Measurements from ENCODE around the gene EDN2.
A peak's percentile ranks its signal among the peaks of the same experiment; 100 is the strongest.

The EDN2 gene

DNA sequence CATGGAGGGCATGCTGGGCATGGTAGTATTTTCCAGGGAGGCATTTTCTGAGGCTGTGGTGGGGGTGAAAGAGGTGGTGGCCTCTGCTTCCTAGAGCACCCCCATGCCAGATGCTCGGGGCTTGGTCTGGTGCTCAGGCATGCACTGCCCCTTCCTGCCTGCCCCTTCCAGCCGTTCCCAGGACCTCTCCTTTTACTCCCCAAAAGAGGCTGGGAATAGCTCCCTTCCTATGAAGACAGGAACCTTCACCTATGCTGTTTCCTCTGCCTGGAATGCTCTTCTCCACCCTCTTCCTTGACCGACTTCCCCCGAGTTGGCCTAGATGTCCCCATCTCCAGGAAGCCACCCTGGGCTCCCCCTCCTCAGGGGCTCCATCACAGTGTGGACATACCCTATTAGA lies 9.1 kb downstream of the EDN2 start:
- Histone ChIP-seq H4K91ac (ENCODE audit: low read depth, low read length) (peak overlapping the region; percentile 72), H3K27me3 (ENCODE audit: insufficient read depth, low read length) (no peaks in the 10 kb centered on the region), H3K9ac (ENCODE audit: low read length) (no peak overlapping the region), H2AK5ac (ENCODE audit: low read length) (peak overlapping the region; percentile 19), H3K4me1 (ENCODE audit: control insufficient read depth in 1 of 2, insufficient read depth in 2 of 2, low read length in 2 of 2) (peaks cover 21 to 27% of the 10 kb centered on the region in 2 experiments), H3K14ac (ENCODE audit: low read length) (peak overlapping the region; percentile 10), H4K8ac (ENCODE audit: low read depth, low read length) (no peak overlapping the region), H3K23ac (ENCODE audit: low read length) (no peak overlapping the region), H3K27ac (ENCODE audit: low read depth, low read length) (no peak overlapping the region), H3K36me3 (ENCODE audit: control insufficient read depth in 1 of 2, insufficient read depth in 2 of 2, low read length in 2 of 2) (no peaks in the 10 kb centered on the region), H3K4me3 (ENCODE audit: low read depth, low read length) (no peak overlapping the region), H3K4me2 (ENCODE audit: low read length) (no peak overlapping the region), H3K9me3 (ENCODE audit: insufficient read depth, low read depth, low read length) (no peaks in the 10 kb centered on the region), H3K79me1 (ENCODE audit: low read length) (peaks cover 27% of the 10 kb centered on the region), H2BK120ac (ENCODE audit: insufficient read depth, low read length, poor library complexity) (peak overlapping the region; percentile 28), H4K12ac (ENCODE audit: low read depth, low read length) (no peak overlapping the region), H2BK5ac (ENCODE audit: low read depth, low read length, poor library complexity) (peak overlapping the region; percentile 27), H2BK12ac (ENCODE audit: low read length) (peak overlapping the region; percentile 27), H2AFZ (ENCODE audit: insufficient read depth, low read length, poor library complexity) (no peak overlapping the region), H3K4ac (ENCODE audit: low read depth, low read length) (no peak overlapping the region), H3K79me2 (ENCODE audit: control insufficient read depth, insufficient read depth, low read length, poor library complexity) (no peaks in the 10 kb centered on the region), H3K18ac (ENCODE audit: low read length) (peak overlapping the region; percentile 9)
- no CpG with 5 or more reads among the region's 4 CpGs for WGBS (ENCODE audit: extremely low coverage, insufficient coverage, insufficient read length)
- DNase-seq, result no peak

DNA sequence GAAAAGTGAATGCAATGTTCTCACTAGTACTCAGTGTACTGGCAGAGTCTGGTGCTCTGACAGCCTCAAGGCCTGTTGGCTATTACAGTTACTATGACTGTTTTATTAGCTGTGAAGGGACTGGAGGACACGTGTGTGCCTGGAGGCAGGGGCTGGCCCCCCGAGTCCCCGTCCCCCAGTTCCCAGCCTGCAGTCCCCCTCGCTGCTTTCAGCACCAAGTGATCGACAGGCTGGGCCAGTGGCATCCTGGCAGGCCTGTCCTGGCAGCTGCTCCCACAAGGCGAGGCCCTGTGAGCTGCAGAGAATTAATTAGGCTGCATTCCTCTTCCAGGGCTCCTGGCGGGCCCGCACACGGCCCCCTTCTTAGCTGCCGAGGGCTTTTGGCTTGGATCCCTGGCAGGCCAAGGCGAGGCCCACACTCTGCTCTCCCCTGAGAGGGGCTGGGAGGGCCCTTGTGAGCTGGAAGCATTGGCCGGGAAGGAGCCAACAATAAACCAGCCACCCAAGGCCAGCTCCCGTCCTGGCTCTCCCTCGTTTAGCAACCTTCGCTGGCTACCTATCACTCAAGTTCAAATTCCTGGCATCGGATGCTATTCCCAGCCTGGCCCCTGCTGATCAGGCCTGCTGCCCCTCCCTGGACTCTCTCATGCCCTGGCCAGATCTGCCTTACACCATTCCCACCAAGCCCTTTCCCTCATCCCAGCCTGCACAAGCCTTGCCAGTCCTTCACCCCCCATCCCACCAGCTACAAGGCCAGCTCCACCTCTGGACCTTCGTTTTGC lies 9.8 kb downstream of the EDN2 start:
- H2AK5ac ChIP-seq (ENCODE audit: low read length), result peak overlapping the region; percentile 19
- H4K8ac ChIP-seq (ENCODE audit: low read depth, low read length), result peak overlapping the region; percentile 13
- no peak overlapping the region for H3K4me2 ChIP-seq (ENCODE audit: low read length)
- H3K79me1 ChIP-seq (ENCODE audit: low read length), result peaks cover 27% of the 10 kb centered on the region
- H2BK5ac ChIP-seq (ENCODE audit: low read depth, low read length, poor library complexity), result no peak overlapping the region
- no peak overlapping the region for H3K9ac ChIP-seq (ENCODE audit: low read length)
- peak overlapping the region; percentile 13 for H3K18ac ChIP-seq (ENCODE audit: low read length)
- peak overlapping the region; percentile 28 for H2BK120ac ChIP-seq (ENCODE audit: insufficient read depth, low read length, poor library complexity)
- H3K14ac ChIP-seq (ENCODE audit: low read length), result peak overlapping the region; percentile 10
- H3K36me3 ChIP-seq (ENCODE audit: control insufficient read depth in 1 of 2, insufficient read depth in 2 of 2, low read length in 2 of 2), result no peaks in the 10 kb centered on the region
- no peak overlapping the region for H3K27ac ChIP-seq (ENCODE audit: low read depth, low read length)
- H3K4me1 ChIP-seq (ENCODE audit: control insufficient read depth in 1 of 2, insufficient read depth in 2 of 2, low read length in 2 of 2), result peaks cover 21 to 27% of the 10 kb centered on the region in 2 experiments
- H3K79me2 ChIP-seq (ENCODE audit: control insufficient read depth, insufficient read depth, low read length, poor library complexity), result no peaks in the 10 kb centered on the region
- peak overlapping the region; percentile 72 for H4K91ac ChIP-seq (ENCODE audit: low read depth, low read length)
- H3K27me3 ChIP-seq (ENCODE audit: insufficient read depth, low read length), result no peaks in the 10 kb centered on the region
- no CpG with 5 or more reads among the region's 17 CpGs for WGBS (ENCODE audit: extremely low coverage, insufficient coverage, insufficient read length)
- peak overlapping the region; percentile 6 for H2AFZ ChIP-seq (ENCODE audit: insufficient read depth, low read length, poor library complexity)
- H4K12ac ChIP-seq (ENCODE audit: low read depth, low read length), result no peak overlapping the region
- H3K4me3 ChIP-seq (ENCODE audit: low read depth, low read length), result no peak overlapping the region
- H3K4ac ChIP-seq (ENCODE audit: low read depth, low read length), result no peak overlapping the region
- no peak overlapping the region for H3K23ac ChIP-seq (ENCODE audit: low read length)
- H2BK12ac ChIP-seq (ENCODE audit: low read length), result peak overlapping the region; percentile 27
- H3K9me3 ChIP-seq (ENCODE audit: insufficient read depth, low read depth, low read length), result no peaks in the 10 kb centered on the region
- DNase-seq, result peak in 1 of 2 donors; percentile 18

DNA sequence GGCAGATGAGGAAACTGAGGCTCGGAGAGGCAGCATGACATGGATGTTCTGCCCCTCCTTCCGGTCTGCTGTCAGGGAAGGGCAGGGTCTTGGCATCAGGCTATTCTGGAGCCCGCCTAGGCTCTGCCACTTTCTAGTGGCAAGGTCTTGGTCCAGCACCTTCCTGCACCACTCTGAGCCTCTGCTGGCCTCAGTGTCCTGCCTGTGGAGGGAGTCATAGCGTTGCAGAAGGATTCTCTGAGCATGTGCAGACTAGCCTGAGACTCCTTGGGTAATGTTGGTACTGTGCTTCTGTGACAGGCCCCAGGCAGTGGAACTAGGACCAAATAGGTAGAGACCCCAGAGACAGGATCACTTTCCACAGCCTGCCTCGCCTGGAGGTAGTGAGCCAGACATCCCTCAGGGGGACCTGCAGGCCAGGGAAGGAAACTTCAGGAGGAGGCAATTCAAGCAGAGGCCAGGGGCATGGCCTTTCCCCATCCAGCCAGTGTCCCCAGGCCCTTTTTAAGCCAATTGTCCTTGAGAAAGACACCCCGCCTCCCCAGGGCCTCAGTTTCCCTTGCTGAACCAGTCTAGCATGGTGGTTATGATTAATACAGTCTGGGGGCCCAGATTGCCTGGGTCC lies 10.6 kb downstream of the EDN2 start:
- Histone ChIP-seq H2AFZ (ENCODE audit: insufficient read depth, low read length, poor library complexity) (no peak overlapping the region), H3K36me3 (ENCODE audit: control insufficient read depth in 1 of 2, insufficient read depth in 2 of 2, low read length in 2 of 2) (no peaks in the 10 kb centered on the region), H3K9ac (ENCODE audit: low read length) (no peak overlapping the region), H3K4me3 (ENCODE audit: low read depth, low read length) (no peak overlapping the region), H3K23ac (ENCODE audit: low read length) (no peak overlapping the region), H3K4me2 (ENCODE audit: low read length) (no peak overlapping the region), H4K12ac (ENCODE audit: low read depth, low read length) (no peak overlapping the region), H3K4me1 (ENCODE audit: control insufficient read depth in 1 of 2, insufficient read depth in 2 of 2, low read length in 2 of 2) (peaks cover 18 to 24% of the 10 kb centered on the region in 2 experiments), H3K4ac (ENCODE audit: low read depth, low read length) (no peak overlapping the region), H2BK5ac (ENCODE audit: low read depth, low read length, poor library complexity) (peak overlapping the region; percentile 55), H3K79me2 (ENCODE audit: control insufficient read depth, insufficient read depth, low read length, poor library complexity) (no peaks in the 10 kb centered on the region), H3K9me3 (ENCODE audit: insufficient read depth, low read depth, low read length) (no peaks in the 10 kb centered on the region), H3K27me3 (ENCODE audit: insufficient read depth, low read length) (no peaks in the 10 kb centered on the region), H4K8ac (ENCODE audit: low read depth, low read length) (peak overlapping the region; percentile 26), H3K18ac (ENCODE audit: low read length) (peak overlapping the region; percentile 4), H2BK12ac (ENCODE audit: low read length) (peak overlapping the region; percentile 63), H2BK120ac (ENCODE audit: insufficient read depth, low read length, poor library complexity) (peak overlapping the region; percentile 21), H4K91ac (ENCODE audit: low read depth, low read length) (peak overlapping the region; percentile 72), H3K14ac (ENCODE audit: low read length) (peak overlapping the region; percentile 36), H3K27ac (ENCODE audit: low read depth, low read length) (no peak overlapping the region), H3K79me1 (ENCODE audit: low read length) (peaks cover 21% of the 10 kb centered on the region), H2AK5ac (ENCODE audit: low read length) (no peak overlapping the region)
- WGBS (ENCODE audit: extremely low coverage, insufficient coverage, insufficient read length), result no CpG with 5 or more reads among the region's 6 CpGs
- DNase-seq, result no peak

DNA sequence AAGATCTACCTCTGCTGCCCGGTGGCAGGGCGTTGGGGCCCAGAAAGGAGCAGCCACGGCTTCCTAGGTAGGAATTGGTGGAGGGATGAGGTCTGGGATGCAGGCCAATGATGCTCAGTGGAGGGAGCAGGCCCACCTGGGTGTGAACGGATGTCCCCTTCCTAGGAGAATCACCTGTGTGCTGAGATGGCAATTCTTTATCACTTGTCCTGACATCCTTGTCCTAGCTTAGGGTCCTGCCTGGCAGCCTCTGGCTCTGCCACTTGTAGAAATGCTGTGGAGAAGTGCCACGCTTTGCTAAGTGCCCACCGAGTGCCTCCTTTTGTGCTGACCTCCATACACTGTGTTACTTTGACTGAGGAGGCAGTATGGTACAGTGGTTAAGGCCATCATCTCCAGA lies 12.8 kb downstream of the EDN2 start:
- no peak for DNase-seq
- H4K8ac ChIP-seq (ENCODE audit: low read depth, low read length), result no peak overlapping the region
- H3K4me2 ChIP-seq (ENCODE audit: low read length), result no peak overlapping the region
- no peak overlapping the region for H2AFZ ChIP-seq (ENCODE audit: insufficient read depth, low read length, poor library complexity)
- no peak overlapping the region for H3K14ac ChIP-seq (ENCODE audit: low read length)
- H3K27me3 ChIP-seq (ENCODE audit: insufficient read depth, low read length), result no peaks in the 10 kb centered on the region
- H2BK5ac ChIP-seq (ENCODE audit: low read depth, low read length, poor library complexity), result no peak overlapping the region
- H3K4me3 ChIP-seq (ENCODE audit: low read depth, low read length), result no peak overlapping the region
- peak overlapping the region; percentile 60 for H2AK5ac ChIP-seq (ENCODE audit: low read length)
- no peak overlapping the region for H4K12ac ChIP-seq (ENCODE audit: low read depth, low read length)
- peaks cover 18 to 20% of the 10 kb centered on the region in 2 experiments for H3K4me1 ChIP-seq (ENCODE audit: control insufficient read depth in 1 of 2, insufficient read depth in 2 of 2, low read length in 2 of 2)
- no CpG with 5 or more reads among the region's 6 CpGs for WGBS (ENCODE audit: extremely low coverage, insufficient coverage, insufficient read length)
- H3K9me3 ChIP-seq (ENCODE audit: insufficient read depth, low read depth, low read length), result no peaks in the 10 kb centered on the region
- no peak overlapping the region for H2BK12ac ChIP-seq (ENCODE audit: low read length)
- H3K27ac ChIP-seq (ENCODE audit: low read depth, low read length), result no peak overlapping the region
- H3K79me2 ChIP-seq (ENCODE audit: control insufficient read depth, insufficient read depth, low read length, poor library complexity), result no peaks in the 10 kb centered on the region
- H2BK120ac ChIP-seq (ENCODE audit: insufficient read depth, low read length, poor library complexity), result no peak overlapping the region
- H3K9ac ChIP-seq (ENCODE audit: low read length), result no peak overlapping the region
- peaks cover 19% of the 10 kb centered on the region for H3K79me1 ChIP-seq (ENCODE audit: low read length)
- H3K4ac ChIP-seq (ENCODE audit: low read depth, low read length), result no peak overlapping the region
- H3K36me3 ChIP-seq (ENCODE audit: control insufficient read depth in 1 of 2, insufficient read depth in 2 of 2, low read length in 2 of 2), result no peaks in the 10 kb centered on the region
- H3K18ac ChIP-seq (ENCODE audit: low read length), result no peak overlapping the region
- no peak overlapping the region for H3K23ac ChIP-seq (ENCODE audit: low read length)
- no peak overlapping the region for H4K91ac ChIP-seq (ENCODE audit: low read depth, low read length)
